ENCODE data around the gene LPAR2. TPM values are rescaled to one million over a fixed set of nuclear protein-coding genes. Genes with fewer than 3 reads are reported as not detected.
"Not testable (repeated sequence)": the region's sequence is repeated elsewhere in the genome, so short reads cannot be mapped to it uniquely, and the experiment has no call there.

Gene LPAR2
- total RNA-seq, 1 experiment from 2014 or later = 14.1 TPM

DNA sequence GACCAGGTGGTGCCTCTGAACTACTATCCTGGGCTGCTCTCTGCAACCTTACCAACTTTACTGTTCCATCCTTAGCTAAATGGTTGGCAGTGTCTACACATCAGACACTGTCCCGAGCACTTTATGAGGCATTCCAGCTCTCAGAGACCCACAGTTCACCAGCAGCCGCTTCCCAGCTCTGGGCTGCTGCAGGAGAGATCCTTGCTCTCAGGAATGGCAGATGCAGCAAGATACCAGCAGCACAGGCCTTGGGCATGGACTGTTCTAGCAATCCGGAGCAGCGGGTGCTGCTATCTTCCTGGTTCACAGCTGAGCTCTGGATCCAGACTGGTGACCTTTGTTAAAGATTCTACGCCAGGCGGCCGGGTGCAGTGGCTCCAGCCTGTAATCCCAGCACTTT is 3.3 kb upstream of the LPAR2 start:
- DNase-seq (ENCODE audit: low spot score) = no peak

DNA sequence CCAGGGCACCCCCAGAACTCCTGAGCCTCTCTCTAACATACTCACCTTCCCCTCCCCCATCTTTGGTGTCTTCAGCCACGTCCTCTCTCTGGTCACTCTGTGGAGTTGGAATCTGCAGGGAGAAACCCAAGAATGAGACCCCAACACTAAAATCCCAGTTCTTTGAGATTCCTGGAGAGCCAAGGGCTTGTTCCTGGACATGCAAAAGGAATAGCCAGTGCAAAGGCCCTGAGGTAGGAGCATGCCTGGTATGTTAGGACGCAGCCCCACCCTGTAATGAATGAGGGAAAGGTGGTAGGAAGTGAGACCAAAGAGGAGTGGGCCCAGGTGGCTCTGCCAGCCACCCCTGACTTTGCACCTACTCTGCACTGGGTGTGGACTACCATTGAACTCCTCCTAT is 2.4 kb upstream of the LPAR2 start:
- no peak for DNase-seq (ENCODE audit: low spot score)

DNA sequence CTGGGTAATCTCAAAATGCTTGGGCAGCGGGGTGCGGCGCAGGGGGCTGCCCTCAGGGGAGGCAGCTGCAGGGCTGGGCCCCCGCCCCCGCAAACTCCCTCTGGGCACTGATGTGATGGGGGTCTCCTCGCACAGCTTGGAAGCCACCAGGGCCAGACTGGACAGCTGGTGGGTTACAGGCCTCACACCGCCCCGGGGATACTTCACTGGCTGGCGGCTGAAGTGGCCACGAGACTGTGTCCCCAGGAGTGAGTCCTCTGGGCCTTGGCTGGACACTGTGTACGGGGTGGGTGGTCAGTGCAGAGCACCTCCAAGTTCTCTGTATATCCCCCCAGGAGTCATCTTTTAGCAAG is 2.0 kb upstream of the LPAR2 start:
- no peak for DNase-seq (ENCODE audit: low spot score)

DNA sequence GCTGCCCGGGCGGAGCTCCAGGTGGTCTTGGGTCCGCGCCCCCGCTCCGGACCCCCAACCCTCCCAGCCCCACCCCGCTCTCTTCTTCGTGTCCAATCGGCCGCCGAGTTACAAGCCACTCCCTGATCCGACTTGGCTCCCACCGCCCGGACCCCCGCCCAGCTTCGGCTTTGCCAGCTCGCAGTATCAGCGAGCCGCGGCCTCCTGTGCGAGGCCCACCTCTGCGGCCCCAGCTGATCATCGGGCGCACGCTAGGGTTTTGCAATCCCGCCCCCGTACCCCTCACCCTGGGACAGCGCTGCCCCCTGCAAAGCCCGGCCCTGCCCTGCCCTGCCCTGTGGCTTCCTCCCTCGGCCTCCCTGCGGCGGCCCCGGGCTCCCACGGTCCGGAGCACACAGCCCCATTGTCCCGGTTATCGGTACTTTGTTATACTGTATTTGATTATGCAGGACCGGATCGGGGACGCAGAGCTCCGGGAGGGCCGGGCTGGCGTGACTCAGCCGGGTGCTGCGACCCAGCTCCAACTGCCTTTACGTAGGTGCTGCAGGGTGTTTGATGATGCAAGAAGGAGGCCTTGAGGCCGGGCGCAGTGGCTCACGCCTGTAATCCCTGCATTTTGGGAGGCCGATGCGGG is 598 bp upstream of the LPAR2 start:
- DNase-seq (ENCODE audit: low spot score) = peak; percentile 64

DNA sequence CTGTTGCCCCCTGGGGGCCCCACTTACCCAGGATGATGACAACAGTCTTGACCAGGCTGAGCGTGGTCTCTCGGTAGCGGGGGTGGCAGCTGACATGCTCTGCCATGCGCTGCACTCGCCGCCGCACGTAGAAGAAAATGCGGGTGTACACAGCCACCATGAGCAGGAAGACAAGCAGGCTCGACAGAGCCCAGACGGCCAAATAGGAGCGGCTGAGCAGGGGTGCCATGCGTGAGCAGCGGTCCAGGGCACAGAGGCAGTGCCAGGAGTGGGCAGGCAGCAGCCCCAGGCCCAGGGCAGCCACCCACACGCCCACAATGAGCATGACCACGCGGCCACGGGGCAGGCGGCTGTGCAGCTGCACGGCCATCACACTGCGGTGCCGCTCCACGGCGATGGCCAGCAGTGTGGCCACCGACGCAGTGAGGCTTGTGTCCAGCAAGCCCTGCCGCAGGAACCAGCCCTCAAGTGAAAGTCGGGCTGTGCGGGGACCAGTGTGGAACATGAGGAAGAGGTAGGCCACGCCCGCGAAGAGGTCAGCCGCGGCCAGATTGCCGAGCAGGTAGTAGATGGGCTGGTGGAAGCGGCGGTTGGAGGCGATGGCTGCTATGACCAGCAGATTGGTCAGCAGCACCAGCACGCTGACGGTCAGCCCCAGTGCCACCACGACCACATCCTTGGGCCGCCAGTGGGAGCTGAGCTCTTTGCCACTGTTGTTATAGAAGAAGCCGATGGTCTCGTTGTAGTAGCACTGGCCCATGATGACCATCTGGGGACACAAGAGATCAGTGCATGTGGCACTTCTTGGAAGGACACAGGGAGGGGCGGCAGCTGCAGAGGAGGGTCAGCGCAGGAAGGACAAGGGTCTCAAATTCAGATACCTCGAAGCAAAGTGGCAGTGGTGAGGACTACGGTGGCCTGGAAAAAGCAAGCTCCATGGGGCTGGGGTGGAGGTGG is 1.2 kb downstream of the LPAR2 start:
- DNase-seq (ENCODE audit: low spot score) = no peak

DNA sequence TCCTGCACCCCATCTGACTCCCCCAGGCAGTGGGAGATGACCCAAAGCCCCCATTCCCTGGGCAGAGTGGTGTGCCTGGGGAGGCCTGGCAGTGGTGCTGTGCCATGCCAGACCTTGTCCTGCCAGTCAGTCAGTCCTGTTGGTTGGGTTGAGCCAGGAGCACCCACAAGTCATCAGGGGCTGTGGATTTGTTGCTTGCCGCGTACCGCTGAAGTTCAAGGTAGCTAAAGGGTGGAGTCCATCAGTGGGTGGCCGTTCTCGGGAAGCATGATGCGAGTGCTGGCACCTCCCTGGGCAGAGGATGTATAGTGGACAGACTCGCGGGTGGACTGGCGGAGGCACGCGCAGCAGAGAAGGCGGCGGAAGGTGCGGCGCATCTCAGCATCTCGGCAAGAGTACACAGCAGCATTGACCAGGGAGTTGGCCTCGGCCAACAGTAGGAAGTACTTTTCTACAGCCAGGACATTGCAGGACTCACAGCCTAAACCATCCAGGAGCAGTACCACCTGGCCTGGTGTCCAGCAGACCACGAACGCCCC is 3.9 kb downstream of the LPAR2 start:
- DNase-seq (ENCODE audit: low spot score) = no peak

DNA sequence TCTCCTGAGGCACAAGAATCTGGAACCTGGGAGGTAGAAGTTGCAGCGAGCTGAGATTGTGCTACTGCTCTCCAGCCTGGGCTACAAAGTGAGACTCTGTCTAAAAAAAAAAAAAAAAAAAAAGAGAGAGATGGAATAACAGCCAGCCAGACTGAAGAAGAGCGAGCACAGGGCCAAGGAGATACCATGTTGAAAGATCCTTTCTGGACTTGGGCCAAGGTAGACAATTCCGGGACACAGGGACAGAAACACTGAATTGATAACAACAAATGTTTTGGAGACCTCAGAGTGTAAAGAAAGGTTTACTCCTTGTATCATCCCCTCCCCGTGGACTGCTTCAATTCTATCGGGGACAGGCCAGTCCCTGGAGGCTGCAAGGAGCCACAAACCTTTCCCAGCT is 4.6 kb downstream of the LPAR2 start:
- DNase-seq (ENCODE audit: low spot score) = no peak

DNA sequence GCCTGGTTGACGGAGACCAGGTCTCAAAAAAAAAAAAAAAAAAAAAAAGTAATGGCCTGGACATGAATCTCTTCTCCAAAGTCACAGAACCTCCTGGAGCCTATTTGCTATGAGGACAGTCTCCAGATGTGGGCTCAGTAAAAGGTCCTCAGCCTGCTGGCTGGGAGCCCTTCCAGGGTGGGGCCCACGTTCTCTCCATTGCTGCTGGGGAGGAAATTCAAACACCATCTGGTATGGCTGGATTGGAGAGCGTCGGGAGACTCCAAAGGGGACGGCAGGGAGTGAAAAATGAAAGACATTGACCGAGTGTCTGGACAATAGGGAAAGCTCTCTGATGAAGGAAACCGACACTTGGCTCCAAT is 8.2 kb downstream of the LPAR2 start:
- no peak for DNase-seq (ENCODE audit: low spot score)

DNA sequence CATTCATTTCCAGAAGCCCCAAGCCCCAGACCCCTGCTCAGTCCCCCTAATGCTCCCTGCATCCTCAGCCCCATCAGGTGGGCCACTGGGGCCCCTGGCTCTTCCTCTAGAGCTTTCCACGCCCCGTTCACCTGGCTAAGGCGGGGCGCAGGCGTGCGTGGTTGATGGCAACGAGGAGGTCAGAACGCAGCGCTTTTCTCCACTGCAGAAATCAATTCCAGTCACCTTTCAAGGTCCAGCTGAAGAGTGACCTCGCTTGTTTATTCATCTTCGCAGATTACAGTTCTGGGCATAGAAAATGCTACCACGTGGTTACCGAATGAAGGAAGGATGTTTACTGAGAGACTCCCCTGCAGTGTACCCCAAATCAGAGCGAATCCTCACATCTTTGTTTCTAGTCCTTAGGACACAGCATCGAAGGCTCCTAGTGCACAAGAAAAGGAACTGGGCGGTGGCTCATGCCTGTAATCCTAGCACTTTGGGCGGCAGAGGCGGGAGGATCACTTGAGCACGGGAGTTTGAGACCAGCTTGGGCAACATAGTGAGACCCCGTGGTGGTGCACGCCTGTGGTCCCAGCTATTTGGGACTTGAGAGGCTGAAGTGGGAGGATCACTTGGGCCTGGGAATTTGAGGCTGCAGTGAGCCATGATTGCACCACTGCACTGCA is 8.7 kb downstream of the LPAR2 start:
- no peak for DNase-seq (ENCODE audit: low spot score)

DNA sequence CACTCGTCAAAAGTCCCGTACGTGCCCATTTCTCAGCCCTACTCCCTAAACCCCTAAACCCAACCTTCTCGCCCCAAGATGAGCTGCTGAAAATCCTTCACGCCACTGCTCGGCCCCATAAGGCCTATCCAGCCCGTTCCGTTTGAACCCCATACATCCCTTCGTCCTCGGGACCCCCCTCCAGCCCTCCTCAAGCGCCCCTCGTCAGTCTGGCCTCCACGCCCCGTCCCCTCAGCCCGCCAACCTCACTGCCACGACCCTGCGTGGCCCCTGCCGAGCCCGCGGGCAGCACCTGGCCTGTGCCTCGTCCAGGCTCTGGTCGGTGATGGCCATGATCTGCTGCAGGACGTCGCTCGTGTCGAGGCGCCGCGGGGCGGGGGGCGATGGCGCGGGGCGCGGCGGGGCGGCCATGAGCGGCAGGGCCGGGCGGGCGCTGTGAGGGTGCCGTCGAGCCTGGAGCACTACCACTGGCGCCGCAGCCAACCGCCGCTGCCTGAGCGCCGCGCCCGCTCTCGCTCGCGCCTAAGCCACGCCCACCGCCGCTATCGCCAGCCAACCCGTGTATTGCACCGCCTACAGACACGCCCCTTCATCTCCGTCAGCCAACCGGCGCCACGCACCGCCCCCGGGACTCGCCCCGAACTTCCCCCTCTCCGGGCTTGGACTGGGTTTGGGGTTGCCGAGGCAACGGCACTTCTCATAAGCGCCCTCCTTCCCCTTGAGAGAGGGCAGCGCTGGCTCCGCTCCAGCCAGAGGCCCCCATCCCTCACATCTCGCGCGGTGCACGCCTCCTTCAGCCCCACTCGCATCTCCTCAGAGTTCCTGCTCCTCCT is 9.6 kb downstream of the LPAR2 start, which contains the start of gene PBX4:
PBX4 (minus strand) TSS at position 469 of the 833 bp plus-strand sequence; CDS start at position 411, 58 bp downstream.
- peak; percentile 84 for DNase-seq (ENCODE audit: low spot score)

DNA sequence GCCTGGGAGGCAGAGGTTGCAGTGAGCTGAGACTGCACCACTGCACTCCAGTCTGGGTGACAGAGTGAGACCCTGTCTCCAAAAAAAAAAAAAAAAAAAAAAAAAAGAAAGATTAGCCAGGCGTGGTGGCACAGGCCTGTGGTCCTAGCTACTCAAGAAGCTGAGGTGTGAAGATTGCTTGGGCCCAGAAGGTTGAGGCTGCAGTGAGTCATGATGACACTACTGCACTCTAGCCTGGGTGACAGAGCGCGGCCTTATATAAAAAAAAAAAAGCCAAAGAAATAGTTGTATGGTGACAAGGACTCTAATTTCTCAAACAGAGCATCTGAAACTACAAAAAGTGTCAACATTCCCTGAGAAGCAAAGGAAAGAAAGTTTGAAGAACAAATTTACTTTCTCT is 12.9 kb downstream of the LPAR2 start:
- DNase-seq (ENCODE audit: low spot score) = no peak

DNA sequence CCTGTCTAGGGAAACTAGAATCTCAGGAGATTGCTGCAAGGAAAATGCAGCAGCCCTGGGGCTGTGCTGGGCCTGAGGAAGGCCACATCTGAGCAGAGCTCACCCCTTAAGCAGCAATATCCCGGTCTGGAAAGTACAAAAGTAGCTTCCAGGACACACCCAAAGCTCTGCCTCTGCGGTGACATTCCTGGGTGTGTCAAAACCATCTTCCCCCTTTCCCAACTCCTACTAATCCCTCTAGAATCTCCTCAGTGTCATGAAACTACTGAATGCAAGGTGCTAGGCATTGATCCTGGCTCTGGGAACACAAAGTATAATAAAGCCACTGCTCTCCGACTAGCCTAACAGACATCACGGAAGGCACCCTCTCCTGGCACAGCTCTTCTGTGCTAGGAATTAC is 14.5 kb downstream of the LPAR2 start:
- DNase-seq (ENCODE audit: low spot score) = no peak

DNA sequence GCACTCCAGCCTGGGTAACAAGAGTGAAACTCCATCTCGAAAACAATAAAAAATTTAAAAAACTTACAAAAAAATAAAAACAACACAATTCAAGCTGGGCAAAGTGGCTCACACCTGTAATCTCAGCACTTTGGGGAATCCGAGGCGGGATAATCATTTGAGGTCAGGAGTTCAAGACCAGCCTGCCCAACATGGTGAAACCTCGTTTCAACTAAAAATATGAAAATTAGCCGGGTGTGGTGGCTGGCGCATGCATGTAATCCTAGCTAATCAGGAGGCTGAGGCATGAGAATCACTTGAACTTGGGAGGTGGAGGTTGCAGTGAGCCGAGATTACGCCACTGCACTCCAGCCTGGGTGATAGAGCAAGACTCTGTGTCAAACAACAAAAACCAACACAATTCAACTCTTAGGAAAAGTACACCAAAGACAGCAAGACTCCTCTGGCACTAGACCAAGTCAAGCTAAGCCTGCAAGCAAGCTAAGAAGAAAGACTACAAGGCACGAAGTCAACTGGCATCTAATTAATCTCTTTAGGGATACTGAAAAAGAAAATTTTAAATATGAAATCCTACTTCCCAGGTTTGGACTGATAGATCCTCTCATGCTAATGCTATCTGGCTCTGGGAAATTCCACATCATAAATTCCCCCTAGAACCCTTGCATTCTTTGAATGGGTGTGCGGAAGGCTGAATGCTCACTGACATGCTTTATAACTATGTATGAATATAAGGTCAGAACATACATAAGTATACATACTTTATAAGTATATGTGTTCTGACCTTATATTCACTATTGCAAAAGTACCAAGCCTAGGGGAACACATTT is 17.4 kb downstream of the LPAR2 start:
- no peak for DNase-seq (ENCODE audit: low spot score)

DNA sequence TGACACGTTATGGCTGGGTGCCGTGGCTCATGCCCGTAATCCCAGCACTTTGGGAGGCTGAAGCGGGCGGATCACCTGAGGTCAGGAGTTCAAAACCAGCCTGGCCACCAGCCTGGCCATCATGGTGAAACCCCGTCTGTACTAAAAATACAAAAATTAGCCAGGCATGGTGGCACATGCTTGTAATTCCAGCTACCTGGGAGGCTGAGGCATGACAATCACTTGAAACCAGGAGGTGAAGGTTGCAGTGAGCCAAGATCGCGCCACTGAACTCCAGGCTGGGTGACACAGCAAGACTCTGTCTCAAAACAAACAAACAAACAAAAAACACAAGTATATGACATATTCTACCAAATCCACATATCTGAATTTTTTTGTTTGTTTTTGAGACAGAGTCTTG is 21.3 kb downstream of the LPAR2 start:
- not testable (repeated sequence) for DNase-seq (ENCODE audit: low spot score)

DNA sequence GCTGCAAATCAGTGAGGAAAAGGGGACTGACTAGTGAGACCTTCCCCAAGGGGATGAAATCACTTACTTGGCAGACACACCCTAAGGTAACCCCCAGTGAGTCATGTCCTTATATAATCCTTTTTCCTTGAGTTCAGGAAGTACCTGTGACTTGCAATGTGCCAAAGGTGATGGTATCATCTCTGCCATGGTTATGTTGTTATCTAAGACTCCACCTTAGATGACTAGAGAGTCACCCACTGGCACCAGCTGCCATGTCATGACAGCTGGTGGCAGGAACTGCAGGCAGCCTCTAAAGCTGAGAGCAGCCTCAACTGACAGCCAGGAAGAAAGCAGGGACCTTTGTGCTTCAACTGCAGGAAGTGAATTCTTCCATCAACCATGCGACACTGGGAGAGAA is 22.0 kb downstream of the LPAR2 start:
- peak; percentile 75 for DNase-seq (ENCODE audit: low spot score)

DNA sequence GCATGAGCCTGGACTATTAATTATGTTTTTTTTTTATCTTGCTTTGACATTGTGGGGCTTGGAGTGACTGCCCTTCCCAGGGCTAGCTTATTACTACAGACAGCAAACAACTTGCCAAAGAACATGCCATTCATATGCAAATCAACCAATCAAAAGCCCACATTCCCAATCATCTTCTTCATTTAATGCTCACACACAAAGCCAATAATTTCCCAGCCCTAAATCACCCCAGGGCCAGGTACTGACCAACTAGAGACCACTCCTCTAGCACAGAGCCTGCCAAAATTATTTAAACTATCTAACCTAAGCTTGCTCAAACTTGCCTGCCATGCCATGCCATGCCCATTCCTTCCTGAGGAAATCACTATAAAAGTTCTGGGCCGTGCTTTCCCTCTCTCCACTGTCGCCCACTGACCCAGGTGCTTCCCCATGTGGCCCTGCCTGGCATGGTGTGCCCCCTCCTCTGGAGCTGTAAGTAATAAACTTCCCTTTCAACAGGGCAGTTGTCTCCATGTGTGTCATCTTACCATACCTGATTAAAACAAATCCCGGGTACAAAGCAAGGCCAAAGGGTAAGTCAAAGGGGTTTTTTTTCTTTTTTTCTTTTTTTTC is 25.2 kb downstream of the LPAR2 start:
- DNase-seq (ENCODE audit: low spot score) = peak; percentile 21

DNA sequence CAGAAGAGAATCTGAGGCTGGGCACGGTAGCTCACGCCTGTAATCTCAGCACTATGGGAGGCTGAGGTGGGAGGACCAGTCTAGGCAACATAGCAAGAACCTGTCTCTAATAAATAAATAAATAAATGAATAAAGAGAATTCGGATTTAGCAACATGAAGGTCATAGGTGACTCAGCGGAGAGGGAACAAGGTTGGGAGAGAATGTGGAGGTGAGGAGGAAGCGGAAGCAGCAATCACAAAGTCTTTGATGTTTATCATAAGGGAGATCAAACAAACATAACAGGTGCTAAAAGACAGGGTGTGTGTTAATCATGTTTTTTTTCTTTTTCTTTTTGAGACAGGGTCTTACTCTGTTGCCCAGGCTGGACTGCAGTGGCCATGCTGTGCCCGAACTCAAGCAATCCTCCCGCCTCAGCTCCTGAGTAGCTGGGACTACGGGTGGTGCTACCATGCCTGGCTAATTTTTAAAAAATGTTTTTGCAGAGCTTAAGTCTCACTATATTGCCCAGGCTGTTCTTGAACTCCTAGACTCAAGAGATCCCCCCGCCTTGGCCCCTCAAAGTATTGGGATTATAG is 25.8 kb downstream of the LPAR2 start:
- DNase-seq (ENCODE audit: low spot score) = peak; percentile 64

DNA sequence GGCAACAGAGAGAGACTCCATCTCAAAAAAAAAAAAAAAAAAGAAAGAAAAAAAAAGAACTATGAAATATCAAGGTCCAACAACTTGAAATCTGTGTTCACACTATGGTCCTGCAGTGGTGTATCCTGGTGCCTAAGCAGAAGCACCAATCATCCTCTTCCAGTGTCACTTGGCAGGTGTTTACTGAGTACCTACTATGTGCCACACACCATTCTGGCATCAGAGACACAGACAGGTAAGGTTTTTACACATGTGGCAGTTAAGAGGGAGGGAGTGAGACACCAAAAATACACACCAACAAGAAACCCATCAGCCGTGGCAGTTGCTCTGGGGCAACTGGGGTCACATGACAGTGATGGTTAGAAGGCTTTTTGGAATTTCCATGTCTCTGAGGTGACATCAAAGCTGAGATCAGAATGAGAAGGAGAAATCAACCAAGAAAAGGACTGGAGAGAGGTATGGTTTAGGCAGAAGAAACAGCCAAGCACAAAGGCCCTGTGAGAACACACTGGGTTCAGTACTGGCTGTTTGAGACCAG is 27.2 kb downstream of the LPAR2 start:
- no peak for DNase-seq (ENCODE audit: low spot score)

DNA sequence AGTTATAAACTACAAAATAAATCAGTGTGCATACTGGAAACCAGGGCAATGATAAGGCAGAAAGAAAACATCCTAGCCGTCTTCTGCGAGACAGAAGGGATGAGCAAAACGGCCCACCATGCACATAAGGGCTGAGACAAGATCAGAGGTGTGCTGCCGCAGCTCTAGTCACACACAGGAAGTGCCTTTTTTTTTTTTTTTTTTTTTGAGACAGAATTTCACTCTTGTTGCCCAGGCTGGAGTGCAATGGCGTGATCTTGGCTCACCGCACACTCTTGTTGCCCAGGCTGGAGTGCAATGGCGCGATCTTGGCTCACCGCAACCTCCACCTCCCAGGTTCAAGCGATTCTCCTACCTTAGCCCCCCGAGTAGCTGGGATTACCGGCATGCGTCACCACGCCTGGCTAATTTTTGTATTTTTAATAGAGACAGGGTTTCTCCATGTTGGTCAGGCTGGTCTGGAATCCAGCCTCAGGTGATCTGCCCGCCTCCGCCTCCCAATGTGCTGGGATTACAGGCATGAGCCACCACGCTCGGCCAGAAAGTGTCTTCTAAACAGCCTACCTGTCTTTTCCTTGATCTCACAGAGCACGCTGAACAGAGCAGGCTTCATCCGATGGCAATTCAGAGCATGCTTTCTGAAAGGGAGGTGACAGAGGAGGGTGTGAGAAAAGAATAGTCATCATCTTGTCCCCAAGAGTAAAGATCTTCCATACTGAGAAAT is 29.1 kb downstream of the LPAR2 start:
- not testable (repeated sequence) for DNase-seq (ENCODE audit: low spot score)

Data from HT-29 (cell line).